IMR-90 (cell line): ENCODE measurements around the gene SCCPDH. TPM values are rescaled to one million over a fixed set of nuclear protein-coding genes. Genes with fewer than 3 reads are reported as not detected.

Experiments used
- ATAC-seq: fragments of 200-7000 bp; cut with Tn5 transposase; 2 replicates; pipeline ENCODE4 v1.9.1; 2020; ENCODE audit warnings: low read depth, mild to moderate bottlenecking, moderate library complexity
- BruUV-seq: library from RNA; stranded (reverse); fragments of 400-500 nt; replicated peaks from 2 replicates; lab custom pipeline; 2021; lab: Mats Ljungman, UMichigan
- CTCF ChIA-PET: fragments of 300-600 bp; formaldehyde crosslinking; extraction: SDS; loops from one replicate; lab custom pipeline; 2021; ENCODE audit warnings: antibody characterized with exemption; lab: Yijun Ruan, JAX
- POLR2A ChIA-PET: fragments of 300-600 bp; sonication (Branson Sonifier 250); formaldehyde crosslinking; loops from one replicate; lab custom pipeline; 2022; ENCODE audit warnings: antibody characterized with exemption; ENCODE audit not compliant: unreplicated experiment; lab: Charles Lee
- DNase-seq: peaks from one replicate; pipeline ENCODE4 v3.0.0; 2013
- H2AFZ ChIP-seq: replicated peaks from 2 replicates; pipeline ENCODE3; 2013; ENCODE audit warnings: low read length, mild to moderate bottlenecking; ENCODE audit not compliant: poor library complexity
- H2AK5ac ChIP-seq: 2 replicates; pipeline ENCODE4 v1.6.1; 2013; ENCODE audit warnings: low read depth, low read length, inconsistent platforms
- H2AK9ac ChIP-seq: replicated peaks from 2 replicates; pipeline ENCODE3; 2013; ENCODE audit warnings: mild to moderate bottlenecking, low read depth, low read length, moderate library complexity; ENCODE audit not compliant: poor library complexity
- H2BK120ac ChIP-seq: 2 replicates; pipeline ENCODE4 v1.6.1; 2013; ENCODE audit warnings: low read depth, low read length, inconsistent platforms
- H2BK15ac ChIP-seq: 3 replicates; pipeline ENCODE4 v1.6.1; 2013; ENCODE audit warnings: low read depth, low read length, inconsistent platforms
- H2BK20ac ChIP-seq: 2 replicates; pipeline ENCODE4 v1.6.1; 2013; ENCODE audit warnings: low read depth, mild to moderate bottlenecking, inconsistent platforms, low read length, moderate library complexity
- H2BK5ac ChIP-seq: 2 replicates; pipeline ENCODE4 v1.6.1; 2013; ENCODE audit warnings: mild to moderate bottlenecking, low read depth, low read length, inconsistent platforms; ENCODE audit not compliant: poor library complexity, severe bottlenecking
- H3K14ac ChIP-seq: replicated peaks from 2 replicates; pipeline ENCODE4 v1.6.1; 2013; ENCODE audit warnings: low read depth, low read length, inconsistent platforms
- H3K18ac ChIP-seq: 2 replicates; pipeline ENCODE4 v1.6.1; 2013; ENCODE audit warnings: low read depth, low read length, control low read depth
- H3K23ac ChIP-seq: 2 replicates; pipeline ENCODE4 v1.6.1; 2013; ENCODE audit warnings: low read depth, low read length, inconsistent platforms
- H3K27ac ChIP-seq: 2 replicates; pipeline ENCODE4 v1.5.1; 2013; ENCODE audit warnings: mild to moderate bottlenecking, control low read depth, low read length; ENCODE audit not compliant: insufficient read depth
- H3K27me3 ChIP-seq: 2 replicates; pipeline ENCODE4 v1.6.1; 2013; ENCODE audit warnings: low read length; ENCODE audit not compliant: control insufficient read depth, insufficient read depth
- H3K36me3 ChIP-seq: 2 replicates; pipeline ENCODE4 v1.6.1; 2013; ENCODE audit warnings: low read length, mixed read lengths; ENCODE audit not compliant: control insufficient read depth, insufficient read depth
- H3K4ac ChIP-seq: 2 replicates; pipeline ENCODE4 v1.6.1; 2013; ENCODE audit warnings: low read depth, low read length, inconsistent platforms
- H3K4me1 ChIP-seq: 2 replicates; pipeline ENCODE4 v1.6.1; 2013; ENCODE audit warnings: low read length, mixed read lengths; ENCODE audit not compliant: control insufficient read depth, insufficient read depth
- H3K4me2 ChIP-seq: 2 replicates; pipeline ENCODE4 v1.6.1; 2013; ENCODE audit warnings: low read depth, mild to moderate bottlenecking, control low read depth, low read length, moderate library complexity
- H3K4me3 ChIP-seq: 2 replicates; pipeline ENCODE4 v1.5.1; 2013; ENCODE audit warnings: low read depth, mild to moderate bottlenecking, control low read depth, low read length, moderate library complexity; ENCODE audit not compliant: insufficient read depth
- H3K56ac ChIP-seq: 2 replicates; pipeline ENCODE4 v1.6.1; 2013; ENCODE audit warnings: low read length, inconsistent platforms; ENCODE audit not compliant: insufficient read depth; ENCODE audit errors: extremely low read depth
- H3K79me1 ChIP-seq, 2 experiments: 2 replicates each; pipeline ENCODE4 v1.6.1; 2013; ENCODE audit warnings: low read length in 2 of 2, inconsistent platforms in 1 of 2, low read depth in 1 of 2
- H3K9ac ChIP-seq: 2 replicates; pipeline ENCODE4 v1.6.1; 2013; ENCODE audit warnings: low read depth, low read length, control low read depth
- H3K9me1 ChIP-seq: 2 replicates; pipeline ENCODE4 v1.6.1; 2013; ENCODE audit warnings: low read length, inconsistent platforms; ENCODE audit not compliant: insufficient read depth
- H3K9me3 ChIP-seq: 2 replicates; pipeline ENCODE4 v1.6.1; 2013; ENCODE audit warnings: low read length; ENCODE audit not compliant: control insufficient read depth, insufficient read depth
- H4K20me1 ChIP-seq: 2 replicates; pipeline ENCODE4 v1.6.1; 2013; ENCODE audit warnings: low read length, inconsistent platforms; ENCODE audit not compliant: insufficient read depth
- H4K5ac ChIP-seq: 2 replicates; pipeline ENCODE4 v1.6.1; 2013; ENCODE audit warnings: mild to moderate bottlenecking, low read depth, low read length, control low read depth
- H4K8ac ChIP-seq, 2 experiments: 2 replicates each; pipeline ENCODE4 v1.6.1; 2013; ENCODE audit warnings: low read depth in 2 of 2, low read length in 2 of 2, control low read depth in 1 of 2, inconsistent platforms in 1 of 2
- H4K91ac ChIP-seq: 2 replicates; pipeline ENCODE4 v1.6.1; 2013; ENCODE audit warnings: low read depth, low read length, inconsistent platforms; ENCODE audit not compliant: insufficient read depth
- BHLHE40 ChIP-seq: fragments of 150-350 bp; IDR thresholded peaks from 2 replicates; pipeline ENCODE4 v1.6.1; 2016; ENCODE audit warnings: mild to moderate bottlenecking, low read depth, low read length
- CEBPB ChIP-seq: IDR thresholded peaks from 2 replicates; pipeline ENCODE4 v1.6.1; 2012; ENCODE audit warnings: low read depth, low read length, improper control_type of control experiment
- CHD1 ChIP-seq: IDR thresholded peaks from 2 replicates; pipeline ENCODE4 v1.6.1; 2012; ENCODE audit warnings: low read depth, low read length, improper control_type of control experiment
- FOS ChIP-seq: fragments of 150-350 bp; IDR thresholded peaks from 2 replicates; pipeline ENCODE4 v1.6.1; 2016; ENCODE audit warnings: low read depth, low read length
- MAFK ChIP-seq: IDR thresholded peaks from 2 replicates; pipeline ENCODE4 v1.6.1; 2012; ENCODE audit warnings: low read depth, low read length, improper control_type of control experiment
- MAZ ChIP-seq: IDR thresholded peaks from 2 replicates; pipeline ENCODE4 v1.6.1; 2012; ENCODE audit warnings: low read depth, mild to moderate bottlenecking, low read length, improper control_type of control experiment, moderate library complexity, borderline replicate concordance
- MXI1 ChIP-seq: IDR thresholded peaks from 2 replicates; pipeline ENCODE4 v1.6.1; 2012; ENCODE audit warnings: low read depth, mild to moderate bottlenecking, low read length, moderate library complexity, borderline replicate concordance
- NFE2L2 ChIP-seq: fragments of 150-350 bp; IDR thresholded peaks from 2 replicates; pipeline ENCODE4 v1.6.1; 2016; ENCODE audit warnings: low read depth, mild to moderate bottlenecking, low read length
- POLR2A ChIP-seq: IDR thresholded peaks from 2 replicates; pipeline ENCODE4 v1.6.1; 2012; ENCODE audit warnings: mild to moderate bottlenecking, low read depth, low read length
- RAD21 ChIP-seq: IDR thresholded peaks from 2 replicates; pipeline ENCODE4 v1.6.1; 2012; ENCODE audit warnings: low read length, improper control_type of control experiment
- RCOR1 ChIP-seq: IDR thresholded peaks from 2 replicates; pipeline ENCODE4 v1.6.1; 2012; ENCODE audit warnings: mild to moderate bottlenecking, low read length, improper control_type of control experiment; ENCODE audit not compliant: insufficient replicate concordance
- RFX5 ChIP-seq: IDR thresholded peaks from 2 replicates; pipeline ENCODE4 v1.8.0; 2012; ENCODE audit warnings: low read depth, mild to moderate bottlenecking, low read length, moderate library complexity
- SMC3 ChIP-seq: fragments of 150-350 bp; IDR thresholded peaks from 2 replicates; pipeline ENCODE4 v1.6.1; 2016; ENCODE audit warnings: low read depth, mild to moderate bottlenecking, antibody characterized with exemption, low read length, moderate library complexity
- WGBS, 2 experiments: methylation state at CpG; one replicate each; pipeline versions ENCODE4 v1.1.5 to v1.1.7; 2013; ENCODE audit warnings: missing lambda C conversion rate in 2 of 2; ENCODE audit not compliant: insufficient read length in 1 of 2; ENCODE audit errors: extremely low coverage in 2 of 2; 5-methylcytosine and 5-hydroxymethylcytosine counted together
- dilution Hi-C: fragments of 300-500 bp; cut with HindIII; formaldehyde crosslinking; loops from one replicate; pipeline ENCODE4 v1.14.3; 2018; ENCODE audit warnings: low sequenced_read_pairs; ENCODE audit not compliant: unreplicated experiment
- in situ Hi-C: fragments of 300-500 bp; cut with MboI; formaldehyde crosslinking; loops from 3 replicates; pipeline ENCODE4 v1.14.3; 2019; ENCODE audit warnings: low sequenced_read_pairs, inconsistent platforms, mixed read lengths
- intact Hi-C: fragments of 100-400 bp; cut with micrococcal nuclease; formaldehyde crosslinking; loops from 2 replicates; pipeline ENCODE4 v1.10.0; 2022
- polyA plus RNA-seq, 3 experiments: library from polyadenylated mRNA; depleted of rRNA; stranded (reverse); fragments of >200 nt; gene quantifications; 2 replicates each; pipeline ENCODE4 v1.2.3, GENCODE V29; 2012; ENCODE audit warnings: low replicate concordance in 1 of 3
- total RNA-seq: library from RNA; depleted of rRNA; stranded (reverse); fragments of >200 nt; gene quantifications from 2 replicates; pipeline ENCODE4 v1.2.3, GENCODE V29; 2012
- TF ChIP-seq, protein P1 (sequence below): conservative IDR thresholded peaks from 2 replicates; pipeline ENCODE4 v1.5.1; 2012; ENCODE audit warnings: mild to moderate bottlenecking, low read depth, low read length, improper control_type of control experiment
- TF ChIP-seq, protein P2 (sequence below): fragments of 150-350 bp; IDR thresholded peaks from 2 replicates; pipeline ENCODE4 v1.6.1; 2016; ENCODE audit warnings: low read depth, mild to moderate bottlenecking, low read length, moderate library complexity, borderline replicate concordance
- TF ChIP-seq, protein P3 (sequence below): fragments of 150-350 bp; IDR thresholded peaks from 2 replicates; pipeline ENCODE4 v1.6.1; 2017; ENCODE audit warnings: mild to moderate bottlenecking, antibody characterized with exemption, low read length, low read depth

The SCCPDH gene
- total and polyA plus RNA-seq, 2 of the 4 experiments (the other 2 are of a cell fraction), result 26.9 to 37.8 TPM

DNA sequence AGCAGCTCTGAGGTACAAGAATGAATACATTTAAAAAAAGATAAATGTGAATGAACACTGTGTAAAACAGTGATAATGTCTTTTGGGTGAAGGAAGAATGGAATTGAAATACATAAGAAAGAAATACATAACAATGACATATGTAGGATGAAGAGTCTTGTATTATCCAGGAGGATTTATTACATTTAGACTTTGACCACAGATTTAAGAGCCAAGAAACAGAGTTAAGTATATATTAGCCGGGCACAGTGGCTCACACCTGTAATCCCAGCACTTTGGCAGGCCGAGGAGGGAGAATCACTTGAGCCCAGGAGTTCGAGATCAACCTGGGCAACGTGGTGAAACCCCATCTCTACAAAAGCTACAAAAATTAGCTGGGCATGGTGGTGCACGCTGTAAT lies 79.7 kb downstream of the SCCPDH start:
- in situ Hi-C loops, result no loop called here
- no peak overlapping the region for H2AFZ ChIP-seq
- DNase-seq (no peak), ATAC-seq (no peak)
- H3K18ac ChIP-seq, result no peak overlapping the region
- no peak overlapping the region for H3K4me2 ChIP-seq
- H3K56ac ChIP-seq, result no peak overlapping the region
- intact Hi-C loops, result no loop called here
- no peak overlapping the region for H2BK5ac ChIP-seq
- H3K9me1 ChIP-seq, result no peaks in the 10 kb centered on the region
- H3K4me3 ChIP-seq, result no peak overlapping the region
- POLR2A ChIA-PET, result no interaction called here
- peaks cover 22% of the 10 kb centered on the region for H3K27me3 ChIP-seq
- no peaks in the 10 kb centered on the region; the same call in 1 of the 2 replicates for H3K9me3 ChIP-seq
- H3K23ac ChIP-seq, result no peak overlapping the region
- H3K79me1 ChIP-seq, result no peaks in the 10 kb centered on the region
- no peak overlapping the region for H3K9ac ChIP-seq
- H2BK15ac ChIP-seq, result no peak overlapping the region
- H3K4ac ChIP-seq, result no peak overlapping the region
- no peak overlapping the region for H2BK120ac ChIP-seq
- H2AK9ac ChIP-seq, result no peak overlapping the region
- H3K36me3 ChIP-seq, result no peaks in the 10 kb centered on the region
- no TSS peak for BruUV-seq
- no peak overlapping the region for H4K91ac ChIP-seq
- CTCF ChIA-PET, result no interaction called here
- no peak overlapping the region for H2BK20ac ChIP-seq
- H3K4me1 ChIP-seq, result no peaks in the 10 kb centered on the region
- H3K27ac ChIP-seq, result no peak overlapping the region
- dilution Hi-C loops, result no loop called here
- no peak overlapping the region for H4K8ac ChIP-seq
- H3K14ac ChIP-seq, result no peak overlapping the region
- TF ChIP-seq, protein P1, sequence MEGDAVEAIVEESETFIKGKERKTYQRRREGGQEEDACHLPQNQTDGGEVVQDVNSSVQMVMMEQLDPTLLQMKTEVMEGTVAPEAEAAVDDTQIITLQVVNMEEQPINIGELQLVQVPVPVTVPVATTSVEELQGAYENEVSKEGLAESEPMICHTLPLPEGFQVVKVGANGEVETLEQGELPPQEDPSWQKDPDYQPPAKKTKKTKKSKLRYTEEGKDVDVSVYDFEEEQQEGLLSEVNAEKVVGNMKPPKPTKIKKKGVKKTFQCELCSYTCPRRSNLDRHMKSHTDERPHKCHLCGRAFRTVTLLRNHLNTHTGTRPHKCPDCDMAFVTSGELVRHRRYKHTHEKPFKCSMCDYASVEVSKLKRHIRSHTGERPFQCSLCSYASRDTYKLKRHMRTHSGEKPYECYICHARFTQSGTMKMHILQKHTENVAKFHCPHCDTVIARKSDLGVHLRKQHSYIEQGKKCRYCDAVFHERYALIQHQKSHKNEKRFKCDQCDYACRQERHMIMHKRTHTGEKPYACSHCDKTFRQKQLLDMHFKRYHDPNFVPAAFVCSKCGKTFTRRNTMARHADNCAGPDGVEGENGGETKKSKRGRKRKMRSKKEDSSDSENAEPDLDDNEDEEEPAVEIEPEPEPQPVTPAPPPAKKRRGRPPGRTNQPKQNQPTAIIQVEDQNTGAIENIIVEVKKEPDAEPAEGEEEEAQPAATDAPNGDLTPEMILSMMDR, result no peak
- TF ChIP-seq MAFK (no peak), SMC3 (no peak), RAD21 (no peak), NFE2L2 (no peak), CEBPB (no peak), RCOR1 (no peak), POLR2A (no peak), MXI1 (no peak), BHLHE40 (no peak), MAZ (no peak), RFX5 (no peak), CHD1 (no peak), FOS (no peak)
- TF ChIP-seq, protein P2, sequence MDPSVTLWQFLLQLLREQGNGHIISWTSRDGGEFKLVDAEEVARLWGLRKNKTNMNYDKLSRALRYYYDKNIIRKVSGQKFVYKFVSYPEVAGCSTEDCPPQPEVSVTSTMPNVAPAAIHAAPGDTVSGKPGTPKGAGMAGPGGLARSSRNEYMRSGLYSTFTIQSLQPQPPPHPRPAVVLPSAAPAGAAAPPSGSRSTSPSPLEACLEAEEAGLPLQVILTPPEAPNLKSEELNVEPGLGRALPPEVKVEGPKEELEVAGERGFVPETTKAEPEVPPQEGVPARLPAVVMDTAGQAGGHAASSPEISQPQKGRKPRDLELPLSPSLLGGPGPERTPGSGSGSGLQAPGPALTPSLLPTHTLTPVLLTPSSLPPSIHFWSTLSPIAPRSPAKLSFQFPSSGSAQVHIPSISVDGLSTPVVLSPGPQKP, result no peak
- TF ChIP-seq, protein P3, sequence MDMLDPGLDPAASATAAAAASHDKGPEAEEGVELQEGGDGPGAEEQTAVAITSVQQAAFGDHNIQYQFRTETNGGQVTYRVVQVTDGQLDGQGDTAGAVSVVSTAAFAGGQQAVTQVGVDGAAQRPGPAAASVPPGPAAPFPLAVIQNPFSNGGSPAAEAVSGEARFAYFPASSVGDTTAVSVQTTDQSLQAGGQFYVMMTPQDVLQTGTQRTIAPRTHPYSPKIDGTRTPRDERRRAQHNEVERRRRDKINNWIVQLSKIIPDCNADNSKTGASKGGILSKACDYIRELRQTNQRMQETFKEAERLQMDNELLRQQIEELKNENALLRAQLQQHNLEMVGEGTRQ, result no peak
- no peaks in the 10 kb centered on the region for H4K20me1 ChIP-seq
- no peak overlapping the region for H2AK5ac ChIP-seq
- no peak overlapping the region for H4K5ac ChIP-seq
- no CpG with 5 or more reads among the region's 5 CpGs for WGBS, 2 experiments
